ENCODE data around the gene TNFRSF8. TPM values are rescaled to one million over a fixed set of nuclear protein-coding genes. Genes with fewer than 3 reads are reported as not detected.

The TNFRSF8 gene
- total RNA-seq, 4 donors from 2014 or later = 0.18 to 1.2 (median 0.76) TPM; not detected in 1

GRCh38 chr1:12088607-12089006 lies 25.5 kb downstream of the TNFRSF8 start:
- TF ChIP-seq POLR2A (IDR thresholded peaks at IDR 0.05) = no peak
- TF ChIP-seq, protein P1, sequence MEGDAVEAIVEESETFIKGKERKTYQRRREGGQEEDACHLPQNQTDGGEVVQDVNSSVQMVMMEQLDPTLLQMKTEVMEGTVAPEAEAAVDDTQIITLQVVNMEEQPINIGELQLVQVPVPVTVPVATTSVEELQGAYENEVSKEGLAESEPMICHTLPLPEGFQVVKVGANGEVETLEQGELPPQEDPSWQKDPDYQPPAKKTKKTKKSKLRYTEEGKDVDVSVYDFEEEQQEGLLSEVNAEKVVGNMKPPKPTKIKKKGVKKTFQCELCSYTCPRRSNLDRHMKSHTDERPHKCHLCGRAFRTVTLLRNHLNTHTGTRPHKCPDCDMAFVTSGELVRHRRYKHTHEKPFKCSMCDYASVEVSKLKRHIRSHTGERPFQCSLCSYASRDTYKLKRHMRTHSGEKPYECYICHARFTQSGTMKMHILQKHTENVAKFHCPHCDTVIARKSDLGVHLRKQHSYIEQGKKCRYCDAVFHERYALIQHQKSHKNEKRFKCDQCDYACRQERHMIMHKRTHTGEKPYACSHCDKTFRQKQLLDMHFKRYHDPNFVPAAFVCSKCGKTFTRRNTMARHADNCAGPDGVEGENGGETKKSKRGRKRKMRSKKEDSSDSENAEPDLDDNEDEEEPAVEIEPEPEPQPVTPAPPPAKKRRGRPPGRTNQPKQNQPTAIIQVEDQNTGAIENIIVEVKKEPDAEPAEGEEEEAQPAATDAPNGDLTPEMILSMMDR (IDR thresholded peaks at IDR 0.05) = no peak
- Histone ChIP-seq H3K36me3 (no peaks in the 10 kb centered on the region), H3K27ac (peak overlapping the region in 1 of 4 donors; percentile 21), H3K4me1 (peaks cover 0 to 18% (median 4%) of the 10 kb centered on the region in 3 donors), H3K4me3 (no peak overlapping the region), H3K9me3 (no peaks in the 10 kb centered on the region), H3K27me3 (no peaks in the 10 kb centered on the region)
- intact Hi-C loops (cut with DNase I) = no loop called here
- DNase-seq = no peak
- WGBS, 2 donors = 39 to 51% methylated on average over 2 to 3 of the region's 6 CpGs

DNA sequence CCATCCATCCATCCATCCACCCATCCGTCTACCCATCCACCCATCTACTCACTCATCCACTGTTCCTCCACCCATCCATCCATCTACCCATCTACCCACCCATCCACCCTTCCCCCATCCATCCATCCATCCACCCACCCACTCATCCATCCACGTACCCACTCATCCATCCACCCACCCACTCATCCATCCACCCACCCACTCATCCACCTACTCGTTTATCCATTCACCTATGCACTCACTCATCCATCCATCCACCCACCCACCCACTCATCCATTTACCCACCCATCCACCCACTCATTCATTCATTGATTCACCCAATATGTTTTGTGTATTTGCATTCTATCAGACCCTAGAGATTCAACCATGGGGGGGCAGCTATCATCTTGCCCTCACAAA lies 27.2 kb downstream of the TNFRSF8 start:
- Histone ChIP-seq H3K4me1 (peaks cover 0 to 18% (median 4%) of the 10 kb centered on the region in 3 donors), H3K27me3 (no peaks in the 10 kb centered on the region), H3K27ac (no peak overlapping the region), H3K4me3 (no peak overlapping the region), H3K9me3 (no peaks in the 10 kb centered on the region), H3K36me3 (no peaks in the 10 kb centered on the region)
- intact Hi-C loops (cut with DNase I) = no loop called here
- WGBS, 2 donors = 80 to 86% methylated on average over 3 of the region's 3 CpGs
- TF ChIP-seq, protein P1 (IDR thresholded peaks at IDR 0.05) = no peak
- no peak for DNase-seq

- H3K27me3 ChIP-seq = no peaks in the 10 kb centered on the region
- intact Hi-C loops (cut with DNase I) = no loop called here
- DNase-seq = no peak
- H3K9me3 ChIP-seq = no peaks in the 10 kb centered on the region
- WGBS, 2 donors = 90 to 93% methylated on average over 1 of the region's 1 CpG
- TF ChIP-seq POLR2A (IDR thresholded peaks at IDR 0.05) = no peak
- TF ChIP-seq, protein P1 (IDR thresholded peaks at IDR 0.05) = no peak
- no peaks in the 10 kb centered on the region for H3K36me3 ChIP-seq
- peaks cover 0 to 18% (median 4%) of the 10 kb centered on the region in 3 donors for H3K4me1 ChIP-seq
- no peak overlapping the region for H3K4me3 ChIP-seq
- H3K27ac ChIP-seq = no peak overlapping the region
These were observed 28.1 kb downstream of the TNFRSF8 start for GRCh38 chr1:12091191-12091590.

DNA sequence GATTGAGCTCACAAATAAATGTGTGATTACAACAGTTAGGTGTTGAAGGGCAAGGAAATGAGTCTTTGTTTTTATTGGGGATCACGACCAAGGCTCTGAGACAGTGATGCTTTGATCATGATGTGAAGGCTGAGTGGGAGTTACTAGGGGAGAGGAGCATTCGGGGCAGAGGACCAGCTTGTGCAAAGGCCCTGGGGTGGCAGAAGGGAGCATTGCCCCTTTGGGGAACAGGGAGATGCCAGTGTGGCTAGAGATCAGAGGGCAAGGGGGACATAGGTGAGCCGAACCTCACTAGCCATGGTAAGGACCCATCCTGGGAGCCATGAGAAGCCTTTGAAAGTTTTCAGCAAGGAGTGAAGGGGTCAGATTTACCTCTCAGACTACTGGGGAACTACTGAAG lies 31.1 kb downstream of the TNFRSF8 start:
- no peaks in the 10 kb centered on the region for H3K36me3 ChIP-seq
- peaks cover 0 to 4% (median 0%) of the 10 kb centered on the region in 3 donors for H3K4me1 ChIP-seq
- WGBS, 2 donors = 80 to 87% methylated on average over 3 of the region's 3 CpGs
- no peaks in the 10 kb centered on the region for H3K9me3 ChIP-seq
- no peak overlapping the region for H3K27ac ChIP-seq
- H3K27me3 ChIP-seq = no peaks in the 10 kb centered on the region
- no peak for TF ChIP-seq POLR2A (IDR thresholded peaks at IDR 0.05)
- TF ChIP-seq, protein P1 (IDR thresholded peaks at IDR 0.05) = no peak
- intact Hi-C loops (cut with DNase I) = no loop called here
- no peak for DNase-seq
- H3K4me3 ChIP-seq = no peak overlapping the region

DNA sequence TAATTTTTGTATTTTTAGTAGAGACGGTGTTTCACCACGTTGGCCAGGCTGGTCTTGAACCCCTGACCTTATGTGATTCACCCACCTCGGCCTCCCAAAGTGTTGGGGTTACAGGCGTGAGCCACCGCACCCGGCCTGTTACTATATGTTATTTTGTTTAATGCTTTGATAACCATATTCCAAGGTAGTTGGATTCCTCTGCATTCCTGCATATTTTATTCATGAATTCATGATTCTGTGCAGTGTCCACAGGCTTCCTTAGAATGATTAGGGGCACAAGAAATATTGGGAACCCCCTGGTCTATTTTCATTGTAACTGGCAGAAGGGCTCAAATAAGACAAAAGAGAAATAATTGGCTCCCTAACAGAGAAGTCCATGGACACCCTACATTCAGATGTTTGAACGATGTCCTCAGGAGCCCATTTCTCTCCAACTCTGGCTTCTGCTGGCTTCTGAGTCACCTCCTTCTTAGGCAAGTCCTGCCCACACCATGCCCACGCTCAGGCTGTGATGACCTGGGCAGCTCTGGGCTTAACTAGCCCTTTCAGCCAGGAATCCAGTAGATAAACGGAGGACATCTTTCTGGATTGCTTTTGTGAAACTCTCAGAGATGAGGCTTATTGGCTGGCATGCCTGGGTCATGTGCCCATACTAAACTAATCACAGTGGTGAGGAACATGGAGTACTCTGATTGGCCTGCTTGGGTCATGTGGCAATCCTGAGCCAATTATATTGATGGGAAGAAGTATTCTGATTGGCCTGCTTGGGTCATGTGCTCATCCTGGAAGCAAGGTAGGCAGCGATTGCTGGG lies 32.6 kb downstream of the TNFRSF8 start:
- Histone ChIP-seq H3K27me3 (no peaks in the 10 kb centered on the region), H3K9me3 (no peaks in the 10 kb centered on the region), H3K27ac (no peak overlapping the region), H3K4me1 (no peaks in the 10 kb centered on the region), H3K36me3 (no peaks in the 10 kb centered on the region), H3K4me3 (no peak overlapping the region)
- WGBS, 2 donors = 89 to 91% methylated on average over 7 to 10 of the region's 10 CpGs
- intact Hi-C loops (cut with DNase I) = no loop called here
- TF ChIP-seq POLR2A (IDR thresholded peaks at IDR 0.05) = no peak
- TF ChIP-seq, protein P1 (IDR thresholded peaks at IDR 0.05) = no peak
- no peak for DNase-seq

All from esophagus squamous epithelium (tissue), 5 donors.